Ovary (tissue), 9 donors: ENCODE measurements around the gene ATP5MC3. TPM values are rescaled to one million over a fixed set of nuclear protein-coding genes. Genes with fewer than 3 reads are reported as not detected.

Experiments used
- DNase-seq, 5 donors: peaks; one replicate each; pipeline ENCODE4 v3.0.0-alpha.2; 2019 to 2020
- H3K27ac ChIP-seq, 2 donors: fragments of 200-600 bp; one replicate each; pipeline versions ENCODE4 v1.5.1 to v1.8.0; 2019 to 2022
- H3K27me3 ChIP-seq: fragments of 200-600 bp; one replicate; pipeline ENCODE4 v1.8.0; 2022
- H3K36me3 ChIP-seq: fragments of 200-600 bp; sonication (generic); one replicate; pipeline ENCODE4 v1.5.1; 2019
- H3K4me1 ChIP-seq: one replicate; pipeline ENCODE4 v1.8.1; 2013; ENCODE audit warnings: mild to moderate bottlenecking, moderate library complexity; ENCODE audit not compliant: insufficient read depth
- H3K4me3 ChIP-seq: fragments of 200-600 bp; sonication (generic); one replicate; pipeline ENCODE4 v1.5.1; 2017
- H3K9me3 ChIP-seq, 2 donors: fragments of 200-600 bp in 1 of 2; sonication (generic) in 1 of 2; one replicate each; pipeline versions ENCODE4 v1.5.1 to v1.8.1; 2013 to 2019; ENCODE audit warnings: mild to moderate bottlenecking in 1 of 2, moderate library complexity in 1 of 2
- EP300 ChIP-seq: sonication (generic); formaldehyde crosslinking; IDR thresholded peaks from one replicate; pipeline ENCODE4 v1.6.1; 2017; ENCODE audit warnings: antibody characterized with exemption
- POLR2A ChIP-seq: fragments of 450-650 bp; IDR thresholded peaks from one replicate; pipeline ENCODE4 v1.6.1; 2017; ENCODE audit warnings: antibody characterized with exemption, mild to moderate bottlenecking, moderate library complexity
- WGBS, 3 donors: extraction: QIAGEN DNeasy Blood & Tissue Kit in 1 of 3; methylation state at CpG; one replicate each; pipeline versions ENCODE4 v1.1.5 to v1.1.7; 2013 to 2017; 5-methylcytosine and 5-hydroxymethylcytosine counted together
- intact Hi-C, 4 donors: fragments of 100-400 bp; cut with DNase I; formaldehyde crosslinking; loops; one replicate each; pipeline versions ENCODE4 v1.11.0 to v1.15.1; 2022 to 2023
- polyA plus RNA-seq, 2 donors: library from polyadenylated mRNA; stranded (reverse); fragments of 200-250 nt in 1 of 2; fragments of 350-450 nt in 1 of 2; fragmentation: Illumina TruSeq in 1 of 2; extraction: RNeasy Lipid Tissue Mini Kit (QIAGEN cat#74804) in 1 of 2; gene quantifications; one replicate each; pipeline ENCODE4 v1.2.3, GENCODE V29; 2013 to 2014
- total RNA-seq, 7 donors: library from RNA; depleted of rRNA in 2 of 7; stranded (reverse); fragments of >200 nt in 2 of 7; fragmentation: NEBNext Ultra II Directional in 3 of 7; extraction: Animal tissue kit (Norgen Biotek cat#: 25700) in 3 of 7; gene quantifications; one replicate each; pipeline versions ENCODE4 v1.1.0 to v1.2.4, GENCODE V29; 2016 to 2023
- TF ChIP-seq, protein P1 (sequence below), 3 donors: fragments of 450-650 bp in 2 of 3; fragments of 200-600 bp in 1 of 3; IDR thresholded peaks; one replicate each; pipeline versions ENCODE4 v1.5.1 to v1.8.0; 2016 to 2022; ENCODE audit warnings: antibody characterized with exemption in 3 of 3, mild to moderate bottlenecking in 1 of 3
- donor health status: DM: no; HTN: no; CAD: no; lungs with moderate emphysema.
- donor health status: DM: no; HTN: no; CAD: no.
- donor health status: Bipolar disorder and iron deficiency.
- donor health status: DM: yes; HTN: yes; CAD: no.
- donor health status: DM: no; HTN: no; CAD: no.
- donor health status: DM: yes; HTN: yes; CAD: no.

The ATP5MC3 gene
- total and polyA plus RNA-seq, 9 donors: 59.0 to 158 (median 115) TPM

DNA sequence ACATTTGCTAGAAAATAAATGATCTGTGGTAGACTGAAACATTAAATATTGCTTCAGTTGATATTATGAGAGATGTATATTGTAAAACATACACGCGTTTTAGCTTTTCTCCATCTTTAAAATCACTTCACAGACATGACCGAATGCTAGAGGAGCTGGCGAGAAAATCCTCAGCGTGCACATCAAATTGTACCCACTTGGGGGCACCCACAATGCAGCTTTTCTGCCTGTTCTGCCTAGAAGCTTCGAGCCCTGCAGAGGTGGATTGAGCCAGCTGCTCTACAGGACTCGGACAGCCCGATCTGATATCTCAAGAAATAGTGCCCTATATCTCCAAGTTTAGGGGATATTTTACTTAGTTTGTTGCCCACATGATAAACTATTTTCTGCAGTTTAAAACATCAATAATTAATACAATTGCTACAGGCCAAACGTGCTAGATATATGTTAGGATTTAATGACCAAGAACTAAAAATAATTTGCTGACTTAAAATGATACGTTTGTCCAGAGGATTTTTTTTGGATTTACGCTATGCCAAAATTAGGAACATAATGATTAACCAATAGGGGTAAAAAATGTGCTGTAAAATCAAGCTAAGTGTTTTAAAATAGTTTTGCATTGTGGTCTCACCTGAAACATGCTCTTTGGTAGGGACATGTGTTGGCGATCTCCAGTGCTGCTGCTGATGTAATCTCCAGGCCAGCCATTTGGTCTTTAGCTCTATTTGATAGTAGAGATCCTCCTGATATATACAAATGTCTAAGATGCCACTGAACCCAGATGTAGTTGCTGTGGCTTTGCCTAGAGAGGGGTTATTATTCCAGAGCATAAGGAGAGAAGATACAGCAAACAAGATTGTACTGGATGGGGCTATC lies 22.3 kb upstream of the ATP5MC3 start:
- peak in 2 of 5 donors; percentile 17 to 29 for DNase-seq
- Histone ChIP-seq H3K27me3 (no peaks in the 10 kb centered on the region), H3K4me3 (no peak overlapping the region), H3K27ac (no peak overlapping the region), H3K9me3 (no peaks in the 10 kb centered on the region), H3K36me3 (no peaks in the 10 kb centered on the region), H3K4me1 (no peaks in the 10 kb centered on the region)
- intact Hi-C loops: no loop called here
- 30 to 35% (median 32%) methylated on average over 12 of the region's 12 CpGs for WGBS, 3 donors
- TF ChIP-seq EP300 (no peak), POLR2A (no peak)
- TF ChIP-seq, protein P1, sequence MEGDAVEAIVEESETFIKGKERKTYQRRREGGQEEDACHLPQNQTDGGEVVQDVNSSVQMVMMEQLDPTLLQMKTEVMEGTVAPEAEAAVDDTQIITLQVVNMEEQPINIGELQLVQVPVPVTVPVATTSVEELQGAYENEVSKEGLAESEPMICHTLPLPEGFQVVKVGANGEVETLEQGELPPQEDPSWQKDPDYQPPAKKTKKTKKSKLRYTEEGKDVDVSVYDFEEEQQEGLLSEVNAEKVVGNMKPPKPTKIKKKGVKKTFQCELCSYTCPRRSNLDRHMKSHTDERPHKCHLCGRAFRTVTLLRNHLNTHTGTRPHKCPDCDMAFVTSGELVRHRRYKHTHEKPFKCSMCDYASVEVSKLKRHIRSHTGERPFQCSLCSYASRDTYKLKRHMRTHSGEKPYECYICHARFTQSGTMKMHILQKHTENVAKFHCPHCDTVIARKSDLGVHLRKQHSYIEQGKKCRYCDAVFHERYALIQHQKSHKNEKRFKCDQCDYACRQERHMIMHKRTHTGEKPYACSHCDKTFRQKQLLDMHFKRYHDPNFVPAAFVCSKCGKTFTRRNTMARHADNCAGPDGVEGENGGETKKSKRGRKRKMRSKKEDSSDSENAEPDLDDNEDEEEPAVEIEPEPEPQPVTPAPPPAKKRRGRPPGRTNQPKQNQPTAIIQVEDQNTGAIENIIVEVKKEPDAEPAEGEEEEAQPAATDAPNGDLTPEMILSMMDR (IDR thresholded peaks at IDR 0.05): no peak

DNA sequence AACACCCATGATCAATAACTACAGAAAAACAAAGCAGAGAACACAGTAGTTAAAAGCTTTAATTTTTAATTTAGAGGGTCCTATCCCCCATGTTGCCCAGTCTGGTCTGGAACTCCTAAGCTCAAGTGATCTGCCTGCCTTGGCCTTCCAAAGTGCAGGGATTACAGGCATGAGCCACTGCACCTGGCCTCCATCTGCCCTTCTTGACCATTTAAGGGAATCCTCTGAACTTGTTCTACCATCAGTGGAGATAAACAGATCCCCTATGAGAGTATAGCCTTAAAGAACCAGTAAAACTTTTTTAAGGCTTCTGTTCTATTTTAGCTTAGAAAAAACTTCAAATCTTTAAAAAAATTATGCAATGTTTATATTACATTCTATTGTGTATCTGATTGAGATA lies 13.5 kb upstream of the ATP5MC3 start:
- TF ChIP-seq, protein P1 (IDR thresholded peaks at IDR 0.05): no peak
- TF ChIP-seq POLR2A (no peak), EP300 (no peak)
- intact Hi-C loops: no loop called here
- DNase-seq: no peak
- H3K36me3 ChIP-seq: no peaks in the 10 kb centered on the region
- H3K9me3 ChIP-seq: no peaks in the 10 kb centered on the region
- no peaks in the 10 kb centered on the region for H3K4me1 ChIP-seq
- no peaks in the 10 kb centered on the region for H3K27me3 ChIP-seq
- no peak overlapping the region for H3K4me3 ChIP-seq
- no peak overlapping the region for H3K27ac ChIP-seq

DNA sequence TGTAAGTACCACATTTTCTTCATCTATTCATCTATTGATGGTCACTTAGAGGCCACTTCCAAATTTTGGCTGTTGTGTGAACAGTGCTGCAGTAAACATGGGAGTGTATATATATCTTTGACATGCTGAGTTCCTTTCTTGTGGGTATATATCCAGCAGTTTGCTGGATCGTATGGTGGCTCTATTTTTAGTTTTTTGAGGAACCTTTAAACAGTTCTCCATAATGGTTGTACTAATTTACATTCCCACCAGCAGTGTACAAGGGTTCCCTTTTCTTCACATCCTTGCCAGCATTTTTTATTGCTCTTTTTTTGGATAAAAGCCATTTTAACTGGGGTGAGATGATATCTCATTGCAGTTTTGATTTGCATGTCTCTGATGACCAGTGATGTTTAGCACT lies 7.3 kb upstream of the ATP5MC3 start:
- WGBS, 3 donors: 48 to 65% (median 63%) methylated on average over 1 of the region's 1 CpG
- no peaks in the 10 kb centered on the region for H3K4me1 ChIP-seq
- intact Hi-C loops: no loop called here

DNA sequence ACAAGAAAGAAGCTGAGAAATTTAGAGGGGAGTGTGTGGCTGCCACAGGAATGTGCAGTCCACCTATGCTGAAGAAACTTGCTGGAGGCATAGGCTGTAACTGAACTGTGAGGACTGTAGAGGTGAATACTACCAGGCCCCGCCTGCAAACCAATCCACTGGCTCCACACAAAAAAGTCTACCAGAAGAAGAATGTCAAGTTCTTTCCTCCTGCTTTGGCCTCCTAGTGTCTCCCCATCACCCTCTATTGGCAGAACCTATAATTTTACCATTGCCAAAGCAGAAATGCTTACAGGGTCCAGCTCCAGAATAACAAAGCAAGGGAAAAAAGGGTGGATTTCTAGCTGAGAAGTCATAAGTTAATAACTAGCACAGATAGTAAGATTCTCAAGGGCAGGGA lies 5.9 kb upstream of the ATP5MC3 start:
- intact Hi-C loops: no loop called here
- TF ChIP-seq POLR2A: no peak
- TF ChIP-seq, protein P1 (IDR thresholded peaks at IDR 0.05): no peak
- TF ChIP-seq EP300: no peak
- Histone ChIP-seq H3K4me3 (no peak overlapping the region), H3K9me3 (no peaks in the 10 kb centered on the region), H3K36me3 (no peaks in the 10 kb centered on the region), H3K27ac (no peak overlapping the region), H3K27me3 (no peaks in the 10 kb centered on the region), H3K4me1 (no peaks in the 10 kb centered on the region)
- DNase-seq: no peak
- 89 to 100% (median 93%) methylated on average over 1 of the region's 1 CpG for WGBS, 3 donors

More for the DNA sequence above, 7.3 kb upstream of the ATP5MC3 start:
- Histone ChIP-seq H3K27me3 (no peaks in the 10 kb centered on the region), H3K36me3 (no peaks in the 10 kb centered on the region), H3K9me3 (no peaks in the 10 kb centered on the region), H3K27ac (no peak overlapping the region), H3K4me3 (no peak overlapping the region)
- no peak for DNase-seq
- no peak for TF ChIP-seq EP300

DNA sequence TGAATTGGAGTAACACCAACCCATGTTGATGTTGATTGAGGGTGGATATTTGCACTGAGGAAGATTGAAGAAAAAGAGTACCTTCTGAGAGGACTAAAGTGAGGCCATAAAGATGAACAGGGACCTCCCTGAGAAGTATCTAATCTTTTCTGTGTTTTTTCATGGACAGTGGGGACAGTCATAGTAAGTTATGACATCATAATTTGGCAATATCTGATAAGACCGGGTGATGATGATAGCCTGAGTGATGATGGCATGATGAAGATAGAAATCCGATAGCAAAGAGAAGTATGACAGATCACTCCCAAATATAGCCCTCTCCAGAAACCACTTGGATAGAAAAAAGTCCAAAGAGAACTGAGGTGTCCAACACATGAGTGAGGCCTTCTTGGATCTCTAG lies 2.2 kb upstream of the ATP5MC3 start:
- no peaks in the 10 kb centered on the region for H3K4me1 ChIP-seq
- intact Hi-C loops: no loop called here
- no peaks in the 10 kb centered on the region for H3K9me3 ChIP-seq
- WGBS, 3 donors: 86 to 93% (median 88%) methylated on average over 2 of the region's 2 CpGs
- no peak overlapping the region for H3K27ac ChIP-seq
- H3K36me3 ChIP-seq: no peaks in the 10 kb centered on the region
- no peak overlapping the region for H3K4me3 ChIP-seq
- no peak for TF ChIP-seq EP300
- TF ChIP-seq POLR2A: no peak
- TF ChIP-seq, protein P1 (IDR thresholded peaks at IDR 0.05): no peak
- DNase-seq: no peak
- H3K27me3 ChIP-seq: no peaks in the 10 kb centered on the region
